Bronchial epithelial cell (primary cell): ENCODE results near the gene PADI1. TPM values are rescaled to one million over a fixed set of nuclear protein-coding genes. Genes with fewer than 3 reads are reported as not detected.
A peak's percentile ranks its signal among the peaks of the same experiment; 100 is the strongest.

ENCODE experiments used
- DNase-seq: peaks from one replicate; pipeline ENCODE4 v3.0.0-alpha.2; 2010; ENCODE audit warnings: low read depth
- FAIRE-seq: peaks from 2 replicates; lab custom pipeline; 2011; peaks lifted over from hg19 to GRCh38; lab: Jason Lieb, UNC
- H3K27me3 ChIP-seq: 2 replicates; pipeline ENCODE4 v1.5.1; 2011; ENCODE audit warnings: low read length; ENCODE audit not compliant: control insufficient read depth, insufficient read depth
- H3K36me3 ChIP-seq: 2 replicates; pipeline ENCODE4 v1.5.1; 2011; ENCODE audit warnings: low read length; ENCODE audit not compliant: control insufficient read depth, insufficient read depth
- H3K4me3 ChIP-seq: 2 replicates; pipeline ENCODE4 v1.5.1; 2011; ENCODE audit warnings: mild to moderate bottlenecking, low read depth, low read length, control low read depth
- total RNA-seq: library from RNA; depleted of rRNA; stranded (reverse); fragments of >200 nt; gene quantifications from 2 replicates; pipeline ENCODE4 v1.2.1, GENCODE V29; 2014
- TF ChIP-seq, protein P1 (sequence below): IDR thresholded peaks from 2 replicates; pipeline ENCODE4 v1.5.1; 2011; ENCODE audit warnings: mild to moderate bottlenecking, moderate library complexity, low read length, control low read depth, inconsistent platforms; ENCODE audit not compliant: insufficient read depth, severe bottlenecking

Gene PADI1
- total RNA-seq, 1 donor from 2014 or later = 11.8 TPM

GRCh38 chr1:17265950-17266349 is 61.0 kb downstream of the PADI1 start:
- no peak for FAIRE-seq
- Histone ChIP-seq H3K27me3 (no peaks in the 10 kb centered on the region), H3K36me3 (no peaks in the 10 kb centered on the region), H3K4me3 (no peak overlapping the region)
- TF ChIP-seq, protein P1, sequence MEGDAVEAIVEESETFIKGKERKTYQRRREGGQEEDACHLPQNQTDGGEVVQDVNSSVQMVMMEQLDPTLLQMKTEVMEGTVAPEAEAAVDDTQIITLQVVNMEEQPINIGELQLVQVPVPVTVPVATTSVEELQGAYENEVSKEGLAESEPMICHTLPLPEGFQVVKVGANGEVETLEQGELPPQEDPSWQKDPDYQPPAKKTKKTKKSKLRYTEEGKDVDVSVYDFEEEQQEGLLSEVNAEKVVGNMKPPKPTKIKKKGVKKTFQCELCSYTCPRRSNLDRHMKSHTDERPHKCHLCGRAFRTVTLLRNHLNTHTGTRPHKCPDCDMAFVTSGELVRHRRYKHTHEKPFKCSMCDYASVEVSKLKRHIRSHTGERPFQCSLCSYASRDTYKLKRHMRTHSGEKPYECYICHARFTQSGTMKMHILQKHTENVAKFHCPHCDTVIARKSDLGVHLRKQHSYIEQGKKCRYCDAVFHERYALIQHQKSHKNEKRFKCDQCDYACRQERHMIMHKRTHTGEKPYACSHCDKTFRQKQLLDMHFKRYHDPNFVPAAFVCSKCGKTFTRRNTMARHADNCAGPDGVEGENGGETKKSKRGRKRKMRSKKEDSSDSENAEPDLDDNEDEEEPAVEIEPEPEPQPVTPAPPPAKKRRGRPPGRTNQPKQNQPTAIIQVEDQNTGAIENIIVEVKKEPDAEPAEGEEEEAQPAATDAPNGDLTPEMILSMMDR = no peak
- no peak for DNase-seq

GRCh38 chr1:17270891-17271765 is 66.2 kb downstream of the PADI1 start:
- no peak overlapping the region for H3K4me3 ChIP-seq
- DNase-seq (no peak), FAIRE-seq (peak; percentile 62)
- peaks cover 1% of the 10 kb centered on the region for H3K36me3 ChIP-seq
- TF ChIP-seq, protein P1 = no peak
- no peaks in the 10 kb centered on the region for H3K27me3 ChIP-seq

- TF ChIP-seq, protein P1 = no peak
- FAIRE-seq (no peak), DNase-seq (no peak)
- Histone ChIP-seq H3K4me3 (no peak overlapping the region), H3K27me3 (no peaks in the 10 kb centered on the region), H3K36me3 (peaks cover 1% of the 10 kb centered on the region)
Measured at GRCh38 chr1:17272066-17272465, 67.1 kb downstream of the PADI1 start.

DNA sequence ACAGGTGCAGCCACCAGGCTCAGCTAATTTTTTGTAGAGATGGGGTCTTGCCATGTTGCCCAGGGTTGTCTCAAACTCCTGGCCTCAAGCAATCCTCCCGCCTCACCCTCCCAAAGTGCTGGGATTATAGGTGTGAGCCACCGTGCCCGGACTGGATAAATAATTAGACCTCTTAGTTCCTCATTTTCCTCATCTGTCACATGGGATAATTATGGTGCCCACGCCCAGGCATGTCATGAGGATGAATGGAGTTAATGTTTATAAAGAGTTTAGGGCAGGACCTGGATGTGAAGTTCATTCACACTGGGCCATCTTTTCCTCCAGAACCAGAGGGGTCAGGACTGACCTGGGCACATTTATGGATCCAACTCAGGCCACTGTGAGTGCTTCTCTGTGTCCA is 67.7 kb downstream of the PADI1 start:
- DNase-seq (no peak), FAIRE-seq (no peak)
- Histone ChIP-seq H3K36me3 (peaks cover 1% of the 10 kb centered on the region), H3K27me3 (no peaks in the 10 kb centered on the region), H3K4me3 (no peak overlapping the region)
- TF ChIP-seq, protein P1 = no peak

- Histone ChIP-seq H3K4me3 (no peak overlapping the region), H3K36me3 (peaks cover 1% of the 10 kb centered on the region), H3K27me3 (no peaks in the 10 kb centered on the region)
- TF ChIP-seq, protein P1 = no peak
- no peak for FAIRE-seq
- DNase-seq = no peak
Measured at GRCh38 chr1:17273096-17273495, 68.2 kb downstream of the PADI1 start.
